ENCODE results near the gene PSMD13.

Gene PSMD13

DNA sequence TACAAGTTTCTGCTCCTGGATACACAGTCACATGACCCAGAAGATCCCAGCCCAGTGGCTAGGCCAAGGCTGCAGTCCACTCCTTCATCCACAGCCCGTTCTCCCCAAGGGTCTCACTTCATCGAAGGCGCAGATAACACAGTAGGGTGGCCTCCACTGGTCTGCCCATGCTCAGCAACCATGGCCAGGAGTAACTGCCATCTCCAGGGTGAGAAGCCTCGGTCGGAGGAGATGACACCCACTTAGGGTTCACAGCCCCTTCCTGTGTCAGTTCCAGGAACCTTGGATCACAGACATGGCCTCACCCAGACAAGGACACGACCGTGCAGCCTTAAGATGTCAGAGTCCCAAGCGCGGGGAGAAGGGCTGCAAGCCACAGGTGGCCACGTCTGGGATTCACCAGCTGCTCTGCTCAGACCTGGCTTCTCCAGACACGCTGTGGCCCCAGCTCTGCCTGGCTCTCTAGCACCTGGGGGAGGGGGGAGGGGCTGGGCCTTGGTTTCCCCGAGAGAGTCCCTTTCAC, 32.1 kb upstream of the PSMD13 start:
- no peak for DNase-seq (ENCODE audit: low read depth)

DNA sequence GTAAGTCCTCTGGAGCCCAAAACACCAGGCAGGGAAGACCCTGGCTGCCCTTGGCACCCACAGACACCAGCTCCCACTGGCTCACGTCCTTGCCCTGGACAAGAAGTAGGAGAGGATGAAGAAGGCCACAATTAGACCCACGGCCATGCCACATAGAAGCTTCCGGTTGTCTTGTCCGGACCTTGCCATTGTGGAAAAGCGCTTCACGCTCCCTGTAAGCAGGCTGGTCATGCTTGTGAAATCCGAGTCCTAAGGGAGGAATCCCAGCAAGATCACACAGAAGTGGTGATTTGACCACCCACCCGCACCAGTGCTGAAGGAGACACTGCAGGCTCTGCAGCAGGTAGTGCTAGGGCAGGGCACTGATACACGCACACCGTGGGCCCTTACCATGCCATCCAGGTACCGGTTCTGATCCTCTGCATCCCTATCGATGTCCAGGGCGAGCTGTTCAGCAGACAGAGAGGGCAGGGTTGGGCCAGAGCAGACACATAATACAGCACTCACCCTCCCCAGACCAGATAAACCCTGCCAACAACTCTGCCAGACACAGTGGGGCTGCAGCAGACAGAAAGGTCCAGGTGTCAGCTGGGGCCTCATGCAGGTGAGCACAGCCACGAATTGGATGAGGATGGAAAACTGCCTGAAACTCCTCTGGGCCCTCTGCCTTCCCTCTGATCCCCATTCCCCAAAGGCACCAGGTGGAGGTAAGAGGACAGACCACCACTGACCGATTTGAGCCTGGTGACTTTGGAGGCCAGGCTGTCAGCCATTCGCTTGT, 31.4 kb upstream of the PSMD13 start:
- no peak for DNase-seq (ENCODE audit: low read depth)

DNA sequence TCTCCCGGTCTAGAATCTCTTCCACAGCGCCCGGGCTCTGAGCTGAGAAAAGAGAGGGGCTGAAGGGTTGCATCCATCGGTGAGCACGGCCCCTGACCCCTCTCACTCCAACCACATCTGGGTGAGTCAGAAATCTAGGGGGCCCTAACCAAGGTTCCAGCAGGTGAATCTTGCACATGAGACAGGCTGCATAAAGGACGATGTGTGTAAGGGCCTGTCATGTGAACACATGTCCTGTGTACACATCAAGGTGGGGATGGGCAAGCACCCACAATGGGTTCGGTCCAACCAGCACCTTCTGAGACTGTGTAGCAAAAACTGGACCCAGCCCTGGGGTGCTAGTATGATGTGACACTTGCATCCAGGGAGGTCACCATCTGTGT, 30.8 kb upstream of the PSMD13 start:
- DNase-seq (ENCODE audit: low read depth), result no peak

DNA sequence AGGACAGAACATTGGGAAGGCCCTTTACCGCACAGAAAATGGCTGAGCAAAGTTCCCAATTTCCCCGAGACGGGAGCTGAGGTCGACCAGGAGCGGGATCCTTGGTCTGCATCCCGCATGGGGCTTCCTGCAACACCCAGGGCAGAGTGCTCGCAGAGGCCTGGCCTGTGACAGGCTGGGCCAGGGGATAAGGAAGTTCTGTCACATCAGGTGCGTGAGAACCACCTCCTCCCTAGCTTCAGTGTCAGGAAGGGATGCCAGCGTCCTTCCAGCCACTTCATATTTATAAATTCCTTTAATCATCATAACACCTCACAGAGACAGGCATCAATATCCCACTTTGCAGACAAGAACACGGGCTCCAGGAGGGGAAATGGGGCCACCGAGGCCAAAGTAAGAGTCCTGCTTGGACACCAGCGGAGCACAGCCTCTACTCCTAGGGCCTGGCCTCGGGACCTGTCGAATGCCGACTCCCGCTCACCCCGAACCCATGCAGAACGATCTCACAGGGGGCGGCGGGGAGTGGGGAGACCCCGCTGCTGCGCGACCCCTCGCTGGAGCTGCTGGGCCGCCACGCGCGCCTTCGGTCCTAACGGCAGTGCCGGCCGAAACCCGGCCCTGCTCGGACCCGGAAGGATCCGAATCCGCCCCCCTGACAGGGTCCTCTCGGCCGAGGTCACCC, 30.1 kb upstream of the PSMD13 start:
- DNase-seq (ENCODE audit: low read depth), result no peak

DNA sequence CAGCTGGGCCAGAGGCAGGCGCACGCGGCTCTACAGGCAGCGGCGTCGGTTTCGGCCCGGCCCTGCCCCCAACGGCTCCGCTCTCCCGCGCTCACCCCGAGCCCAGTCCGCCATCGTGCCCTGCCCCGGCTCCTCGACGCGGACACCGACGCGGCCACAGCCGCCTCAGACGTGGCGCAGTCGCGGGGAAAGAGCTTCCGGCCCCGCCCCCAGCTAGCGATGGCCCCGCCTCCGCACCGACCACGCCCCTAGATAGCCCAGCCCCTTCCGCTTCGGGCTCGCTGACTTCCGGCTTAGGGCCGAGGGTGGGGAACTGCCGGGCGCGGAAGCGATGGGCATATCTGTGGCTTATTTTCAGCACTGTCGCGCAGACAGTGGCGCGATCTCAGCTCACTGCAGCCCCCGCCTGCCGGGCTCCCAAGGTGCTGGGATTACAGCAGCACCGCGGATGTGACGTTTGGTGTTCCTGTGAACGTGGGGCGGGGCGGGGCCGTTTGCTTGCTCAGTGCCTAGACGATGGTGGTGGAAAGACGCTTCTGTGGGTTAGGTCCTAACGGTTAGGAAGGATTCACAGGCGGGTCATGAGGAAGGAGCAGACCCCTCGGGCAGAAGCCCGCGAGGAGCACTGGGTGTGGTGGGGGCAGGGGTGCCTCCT, 29.4 kb upstream of the PSMD13 start, which contains the start of the genes BET1L and RIC8A:
TSS of gene BET1L (minus strand) at position 192 of the 655 bp plus-strand sequence. CDS start at position 114, 78 bp downstream.
TSS of gene RIC8A (plus strand) at position 501 of the 655 bp plus-strand sequence. CDS start 1,147 bp downstream, outside the sequence.
- peak; percentile 98 for DNase-seq (ENCODE audit: low read depth)

DNA sequence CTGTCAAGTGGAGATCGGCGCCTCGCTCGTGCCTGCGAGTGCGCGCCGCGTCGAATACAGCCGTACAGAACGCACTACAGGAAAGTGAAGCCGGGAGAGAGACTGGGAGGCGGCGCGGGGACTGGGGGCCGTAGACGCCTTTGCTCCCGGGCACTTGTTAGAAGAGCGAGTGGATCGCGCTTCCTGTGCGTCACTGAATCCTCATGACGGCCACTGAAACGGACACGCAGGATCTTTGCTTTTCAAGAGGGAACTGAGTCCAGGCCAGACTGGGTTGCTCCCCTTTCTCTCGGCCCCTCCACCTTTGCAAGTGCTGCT, 29.0 kb upstream of the PSMD13 start:
- DNase-seq (ENCODE audit: low read depth), result no peak

DNA sequence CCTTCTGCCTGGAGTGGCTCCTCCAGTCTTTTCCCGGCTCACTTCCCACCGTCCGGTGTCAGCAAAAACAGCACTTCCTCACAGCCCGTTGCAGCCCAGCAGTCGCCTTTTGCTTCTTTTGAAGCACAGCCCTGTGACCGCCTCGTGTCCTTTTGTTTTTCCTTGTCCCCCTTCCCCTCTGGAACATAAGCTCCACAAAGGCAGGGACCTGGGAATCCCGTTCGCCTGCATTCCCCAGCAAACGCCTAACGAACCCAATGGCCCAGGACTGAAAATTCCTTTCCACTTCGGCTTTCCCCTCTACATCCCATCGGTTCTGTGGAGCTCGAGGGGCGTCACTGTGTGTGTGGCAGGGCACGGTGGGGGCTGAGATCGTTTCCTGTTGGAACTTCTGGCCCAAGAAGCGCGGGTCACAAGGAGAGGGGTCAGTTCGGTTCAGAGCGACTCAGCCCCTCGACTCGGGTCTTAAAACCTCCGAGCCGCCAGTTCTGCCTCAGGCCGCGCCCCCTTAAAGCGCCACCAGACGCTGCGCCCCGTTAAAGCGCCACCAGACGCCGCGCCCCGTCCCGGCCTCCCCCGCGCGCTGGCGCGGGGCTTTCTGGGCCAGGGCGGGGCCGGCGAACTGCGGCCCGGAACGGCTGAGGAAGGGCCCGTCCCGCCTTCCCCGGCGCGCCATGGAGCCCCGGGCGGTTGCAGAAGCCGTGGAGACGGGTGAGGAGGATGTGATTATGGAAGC, 28.4 kb upstream of the PSMD13 start:
- DNase-seq (ENCODE audit: low read depth), result peak; percentile 22

DNA sequence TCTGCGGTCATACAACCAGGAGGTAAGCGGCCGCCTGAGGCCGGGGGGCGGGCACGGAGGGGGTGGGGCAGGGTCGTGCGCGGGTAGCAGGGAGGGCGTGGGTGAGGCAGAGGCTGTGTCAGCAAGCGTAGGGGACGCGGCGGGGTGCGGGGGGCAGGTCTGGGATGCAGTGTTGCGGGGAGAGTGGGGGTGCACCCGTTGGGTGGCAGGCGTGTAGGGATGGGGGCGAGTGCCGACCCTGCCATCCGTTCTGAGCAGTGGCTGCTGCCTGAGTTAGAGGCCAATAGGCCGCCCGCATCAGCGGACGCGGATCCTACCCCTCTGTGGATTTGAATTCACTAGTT, 27.9 kb upstream of the PSMD13 start:
- DNase-seq (ENCODE audit: low read depth), result no peak

DNA sequence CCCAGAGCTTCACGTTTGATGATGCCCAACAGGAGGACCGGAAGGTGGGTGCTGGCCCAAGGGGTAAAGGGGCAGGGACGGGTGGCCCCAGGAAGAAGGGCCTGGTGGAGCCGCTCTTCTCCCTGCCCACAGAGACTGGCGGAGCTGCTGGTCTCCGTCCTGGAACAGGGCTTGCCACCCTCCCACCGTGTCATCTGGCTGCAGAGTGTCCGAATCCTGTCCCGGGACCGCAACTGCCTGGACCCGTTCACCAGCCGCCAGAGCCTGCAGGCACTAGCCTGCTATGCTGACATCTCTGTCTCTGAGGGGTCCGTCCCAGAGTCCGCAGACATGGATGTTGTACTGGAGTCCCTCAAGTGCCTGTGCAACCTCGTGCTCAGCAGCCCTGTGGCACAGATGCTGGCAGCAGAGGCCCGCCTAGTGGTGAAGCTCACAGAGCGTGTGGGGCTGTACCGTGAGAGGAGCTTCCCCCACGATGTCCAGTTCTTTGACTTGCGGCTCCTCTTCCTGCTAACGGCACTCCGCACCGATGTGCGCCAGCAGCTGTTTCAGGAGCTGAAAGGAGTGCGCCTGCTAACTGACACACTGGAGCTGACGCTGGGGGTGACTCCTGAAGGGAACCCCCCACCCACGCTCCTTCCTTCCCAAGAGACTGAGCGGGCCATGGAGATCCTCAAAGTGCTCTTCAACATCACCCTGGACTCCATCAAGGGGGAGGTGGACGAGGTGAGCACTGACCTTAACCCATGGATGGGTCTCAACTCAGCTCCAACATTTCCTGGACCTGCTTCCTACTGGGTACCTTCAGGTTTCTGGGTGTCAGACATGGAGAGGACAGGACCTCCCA, 27.3 kb upstream of the PSMD13 start:
- no peak for DNase-seq (ENCODE audit: low read depth)

DNA sequence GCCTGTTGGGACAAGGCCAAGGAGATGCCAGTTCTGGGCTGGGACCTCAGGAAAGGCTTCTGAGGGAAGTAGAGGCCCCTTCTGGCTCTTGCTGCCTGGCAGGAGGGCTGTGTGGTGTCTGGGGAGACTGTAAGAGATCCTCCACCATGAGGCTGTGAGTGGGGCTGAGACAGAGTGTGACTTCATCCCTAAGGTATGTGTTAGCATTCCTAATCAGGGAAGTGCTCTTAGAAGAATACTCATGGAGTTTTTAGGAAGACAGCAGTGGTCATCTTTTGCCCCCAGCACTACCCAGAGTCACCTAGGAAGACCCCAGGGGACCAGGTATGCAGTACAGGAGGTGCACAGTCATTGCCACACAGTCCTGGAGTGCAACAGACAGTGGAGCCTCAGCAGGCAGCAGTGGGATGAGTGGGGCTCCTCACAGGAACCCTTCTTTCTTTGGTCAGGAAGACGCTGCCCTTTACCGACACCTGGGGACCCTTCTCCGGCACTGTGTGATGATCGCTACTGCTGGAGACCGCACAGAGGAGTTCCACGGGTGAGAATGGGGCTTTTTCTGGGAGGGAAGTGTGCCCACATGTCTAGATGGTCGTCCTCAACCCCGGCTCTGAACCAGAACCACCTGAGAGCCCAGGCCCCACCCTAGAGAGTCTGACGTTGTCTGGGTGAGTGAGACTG, 26.5 kb upstream of the PSMD13 start:
- DNase-seq (ENCODE audit: low read depth), result no peak

DNA sequence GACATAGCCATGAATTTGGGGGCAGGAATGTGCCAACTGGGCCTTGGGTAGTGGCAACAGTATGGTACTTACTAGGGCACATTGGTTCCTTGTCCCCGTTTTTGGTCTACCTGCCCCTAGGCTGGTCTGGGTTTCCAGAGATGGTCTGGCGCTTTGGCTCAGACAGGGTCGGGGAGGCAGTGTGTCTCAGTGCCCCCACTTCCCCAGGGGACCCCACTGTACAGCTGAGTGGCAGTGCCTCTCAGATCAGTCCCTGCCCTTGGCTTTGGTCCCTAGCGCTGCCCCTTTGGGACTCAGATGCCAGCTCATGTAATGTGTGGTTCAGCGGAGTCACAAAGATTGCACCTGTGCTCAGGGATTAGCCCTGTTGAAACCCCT, 26.0 kb upstream of the PSMD13 start:
- DNase-seq (ENCODE audit: low read depth), result no peak

DNA sequence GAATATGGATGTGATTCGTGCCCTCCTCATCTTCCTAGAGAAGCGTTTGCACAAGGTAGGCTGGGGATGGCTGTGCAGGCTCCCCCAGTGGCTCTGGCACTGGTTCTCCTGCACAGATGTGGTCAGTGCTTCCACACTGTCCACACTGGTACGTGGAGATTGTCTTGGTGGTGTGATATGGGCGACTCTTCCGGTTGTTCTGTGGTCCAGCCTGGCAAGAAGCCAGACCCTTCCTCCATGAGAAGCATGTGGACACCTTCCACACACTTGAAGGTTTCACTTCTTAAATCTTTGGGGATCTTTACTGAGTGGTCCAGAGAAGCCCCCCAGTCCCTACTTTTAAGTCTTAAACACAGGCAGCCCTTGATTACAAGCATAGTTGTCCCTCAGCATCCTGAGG, 25.5 kb upstream of the PSMD13 start:
- DNase-seq (ENCODE audit: low read depth), result no peak

DNA sequence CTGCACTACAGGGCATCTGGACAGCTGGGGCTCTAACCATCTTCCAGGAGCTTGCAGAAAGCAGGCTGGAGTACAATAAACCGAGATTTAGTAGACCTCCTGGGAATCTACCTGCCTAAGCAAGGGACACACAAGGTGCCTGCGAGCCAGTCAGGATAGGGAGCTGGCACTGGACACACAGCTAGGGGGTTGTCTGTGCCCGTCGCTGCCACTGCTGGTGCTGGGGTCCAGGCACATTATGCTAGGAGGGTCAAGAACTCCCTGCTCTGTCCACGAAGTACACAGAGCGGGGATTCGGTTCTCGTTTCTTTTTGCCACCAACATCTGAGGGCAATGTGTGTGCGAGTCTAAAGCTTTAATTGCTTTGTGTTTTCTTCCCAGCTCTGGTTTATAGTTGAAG, 25.0 kb upstream of the PSMD13 start:
- DNase-seq (ENCODE audit: low read depth), result no peak

DNA sequence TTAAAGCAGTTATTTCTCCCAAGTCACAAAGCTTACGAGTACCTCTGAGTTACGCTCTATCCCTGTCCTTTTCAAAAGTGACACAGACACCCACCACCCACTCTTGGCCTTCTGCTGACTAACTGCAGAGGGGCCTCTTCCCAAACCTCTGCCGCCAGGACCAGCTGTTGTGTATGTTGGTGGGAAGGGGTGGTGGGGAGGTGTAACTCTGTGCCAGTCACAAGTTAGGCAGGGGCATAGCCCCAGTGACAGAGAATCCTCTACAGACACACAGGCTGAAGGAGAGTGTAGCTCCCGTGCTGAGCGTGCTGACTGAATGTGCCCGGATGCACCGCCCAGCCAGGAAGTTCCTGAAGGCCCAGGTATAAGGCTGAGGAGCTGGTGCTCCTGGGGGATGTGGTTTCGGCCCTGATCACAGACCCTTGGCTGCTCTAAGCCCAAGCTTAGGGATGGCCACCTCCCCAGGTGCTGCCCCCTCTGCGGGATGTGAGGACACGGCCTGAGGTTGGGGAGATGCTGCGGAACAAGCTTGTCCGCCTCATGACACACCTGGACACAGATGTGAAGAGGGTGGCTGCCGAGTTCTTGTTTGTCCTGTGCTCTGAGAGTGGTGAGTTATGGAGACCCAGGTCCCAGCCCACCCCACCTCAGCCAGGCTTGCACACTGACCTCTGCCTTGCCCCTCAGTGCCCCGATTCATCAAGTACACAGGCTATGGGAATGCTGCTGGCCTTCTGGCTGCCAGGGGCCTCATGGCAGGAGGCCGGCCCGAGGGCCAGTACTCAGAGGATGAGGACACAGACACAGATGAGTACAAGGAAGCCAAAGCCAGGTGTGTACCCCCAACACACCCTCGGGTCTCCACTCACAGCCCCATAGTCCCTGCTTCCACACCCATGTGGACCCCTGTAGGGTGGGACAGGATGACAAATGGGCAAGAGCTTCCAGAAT, 24.4 kb upstream of the PSMD13 start:
- no peak for DNase-seq (ENCODE audit: low read depth)

DNA sequence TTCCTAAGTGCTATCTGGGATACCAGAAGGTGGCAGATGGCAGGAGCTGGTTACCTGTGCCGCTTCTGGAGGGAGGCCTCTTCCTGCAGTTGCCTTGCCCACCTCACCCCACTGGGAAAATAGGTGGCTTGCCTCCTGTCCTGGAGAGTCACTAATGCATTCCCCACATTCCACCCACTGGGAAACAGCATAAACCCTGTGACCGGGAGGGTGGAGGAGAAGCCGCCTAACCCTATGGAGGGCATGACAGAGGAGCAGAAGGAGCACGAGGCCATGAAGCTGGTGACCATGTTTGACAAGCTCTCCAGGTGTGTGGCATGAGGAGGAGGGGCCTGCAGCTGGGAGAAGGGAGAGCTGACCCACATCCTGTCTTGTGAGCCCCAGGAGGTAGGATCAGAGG, 23.7 kb upstream of the PSMD13 start:
- DNase-seq (ENCODE audit: low read depth), result no peak

DNA sequence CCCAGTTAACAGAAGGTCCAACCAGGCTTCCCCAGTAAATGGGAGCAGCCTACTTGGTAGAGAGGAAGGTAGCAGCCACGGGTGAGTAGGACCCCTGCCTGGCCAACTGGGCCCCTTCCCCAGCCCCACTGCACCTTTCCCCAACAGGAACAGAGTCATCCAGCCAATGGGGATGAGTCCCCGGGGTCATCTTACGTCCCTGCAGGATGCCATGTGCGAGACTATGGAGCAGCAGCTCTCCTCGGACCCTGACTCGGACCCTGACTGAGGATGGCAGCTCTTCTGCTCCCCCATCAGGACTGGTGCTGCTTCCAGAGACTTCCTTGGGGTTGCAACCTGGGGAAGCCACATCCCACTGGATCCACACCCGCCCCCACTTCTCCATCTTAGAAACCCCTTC, 22.7 kb upstream of the PSMD13 start:
- no peak for DNase-seq (ENCODE audit: low read depth)

DNA sequence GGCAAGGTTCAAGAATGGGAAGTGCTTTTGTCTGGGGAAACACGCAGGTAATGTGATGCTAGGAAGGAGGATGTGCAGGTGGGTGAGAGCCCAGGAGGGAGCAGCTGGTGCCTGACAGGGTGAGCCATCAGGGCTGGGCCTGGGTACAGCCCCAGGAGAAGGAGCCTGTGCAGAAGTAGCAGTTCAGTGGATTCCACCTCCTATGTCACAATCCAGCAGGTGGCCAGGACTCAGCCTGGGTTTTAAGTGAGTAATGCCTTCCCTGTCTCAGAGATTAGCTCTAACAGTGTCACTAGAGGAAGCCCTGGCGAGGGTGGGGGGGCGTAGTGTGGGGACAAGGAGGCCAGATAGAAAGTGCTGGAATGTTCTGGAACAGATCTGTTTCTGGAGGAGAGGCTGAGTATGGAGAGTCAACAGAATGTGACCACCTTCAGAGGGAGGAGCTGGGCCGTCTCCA, 21.2 kb upstream of the PSMD13 start:
- DNase-seq (ENCODE audit: low read depth), result no peak

DNA sequence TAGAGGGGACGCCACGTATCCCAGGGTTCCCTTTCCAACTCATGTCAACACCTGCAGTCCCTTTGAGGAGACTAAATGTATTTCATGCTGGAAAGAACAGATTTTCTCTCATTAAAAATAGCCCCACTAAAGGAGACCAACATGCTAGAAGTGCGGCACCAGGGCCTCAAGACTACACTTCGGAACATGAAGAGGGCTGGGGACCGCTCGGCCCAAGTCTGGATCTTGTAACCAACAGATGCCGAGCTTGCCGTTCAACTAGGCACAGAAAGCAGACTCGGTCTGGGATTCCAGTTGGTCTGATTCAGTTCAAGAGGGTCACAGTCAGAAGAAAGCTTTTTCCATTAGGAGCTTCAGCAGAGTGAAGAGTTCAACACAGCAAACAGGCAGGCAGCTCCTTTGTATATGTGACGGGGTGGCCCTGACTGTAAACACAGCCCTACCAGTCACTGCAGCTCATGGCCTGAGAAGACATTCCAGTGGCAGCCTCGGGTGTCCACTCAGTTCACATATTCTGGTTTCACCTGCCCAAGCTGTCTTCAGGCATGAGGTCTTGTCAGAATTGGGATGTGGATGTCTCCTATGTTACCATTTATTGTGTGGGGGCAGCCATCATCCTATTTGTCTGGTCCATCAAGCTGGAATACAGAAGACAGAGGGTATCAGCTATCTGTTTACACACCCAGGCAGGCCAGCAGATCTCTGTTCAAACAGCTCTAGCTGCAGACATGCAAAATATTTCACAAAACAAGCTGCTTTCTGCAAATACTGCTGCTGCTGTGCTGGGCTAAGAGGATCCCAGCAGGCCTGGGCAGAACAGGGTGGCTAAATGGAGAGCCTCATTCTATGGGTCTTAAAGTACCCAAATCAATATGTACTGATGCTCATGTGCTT, 20.4 kb upstream of the PSMD13 start:
- DNase-seq (ENCODE audit: low read depth), result no peak

DNA sequence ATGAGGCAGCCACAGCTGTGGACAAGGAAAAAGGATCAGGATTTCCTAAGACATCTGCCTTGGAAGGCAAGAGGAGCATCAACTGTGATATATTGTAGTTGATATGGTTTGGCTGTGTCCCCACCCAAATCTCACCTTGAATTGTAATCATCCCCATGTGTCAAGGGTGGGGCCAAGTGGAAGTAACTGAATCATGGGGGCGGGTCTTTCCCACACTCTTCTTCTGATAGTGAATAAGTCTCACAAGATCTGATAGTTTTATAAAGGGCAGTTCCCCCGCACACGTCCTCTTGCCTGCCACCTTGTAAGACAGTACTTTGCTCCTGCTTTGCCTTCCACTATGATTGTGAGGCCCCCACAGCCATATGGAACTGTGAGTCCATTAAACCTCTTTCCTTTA, 19.1 kb upstream of the PSMD13 start:
- no peak for DNase-seq (ENCODE audit: low read depth)

Measured in fibroblast of the conjunctiva (primary cell).